ENCODE results near the gene SRBD1.

SRBD1 gene, protein sequence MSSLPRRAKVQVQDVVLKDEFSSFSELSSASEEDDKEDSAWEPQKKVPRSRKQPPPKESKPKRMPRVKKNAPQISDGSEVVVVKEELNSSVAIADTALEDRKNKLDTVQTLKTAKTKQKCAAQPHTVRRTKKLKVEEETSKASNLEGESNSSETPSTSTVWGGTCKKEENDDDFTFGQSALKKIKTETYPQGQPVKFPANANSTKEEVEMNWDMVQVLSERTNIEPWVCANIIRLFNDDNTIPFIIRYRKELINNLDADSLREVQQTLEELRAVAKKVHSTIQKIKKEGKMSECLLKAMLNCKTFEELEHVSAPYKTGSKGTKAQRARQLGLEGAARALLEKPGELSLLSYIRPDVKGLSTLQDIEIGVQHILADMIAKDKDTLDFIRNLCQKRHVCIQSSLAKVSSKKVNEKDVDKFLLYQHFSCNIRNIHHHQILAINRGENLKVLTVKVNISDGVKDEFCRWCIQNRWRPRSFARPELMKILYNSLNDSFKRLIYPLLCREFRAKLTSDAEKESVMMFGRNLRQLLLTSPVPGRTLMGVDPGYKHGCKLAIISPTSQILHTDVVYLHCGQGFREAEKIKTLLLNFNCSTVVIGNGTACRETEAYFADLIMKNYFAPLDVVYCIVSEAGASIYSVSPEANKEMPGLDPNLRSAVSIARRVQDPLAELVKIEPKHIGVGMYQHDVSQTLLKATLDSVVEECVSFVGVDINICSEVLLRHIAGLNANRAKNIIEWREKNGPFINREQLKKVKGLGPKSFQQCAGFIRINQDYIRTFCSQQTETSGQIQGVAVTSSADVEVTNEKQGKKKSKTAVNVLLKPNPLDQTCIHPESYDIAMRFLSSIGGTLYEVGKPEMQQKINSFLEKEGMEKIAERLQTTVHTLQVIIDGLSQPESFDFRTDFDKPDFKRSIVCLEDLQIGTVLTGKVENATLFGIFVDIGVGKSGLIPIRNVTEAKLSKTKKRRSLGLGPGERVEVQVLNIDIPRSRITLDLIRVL

GRCh38 chr2:45611020-45611859, at the start of gene SRBD1:
TSS of gene SRBD1 (minus strand) at chr2:45611267. CDS start at chr2:45605441, 5,826 bp downstream.
- Histone ChIP-seq H3K36me3 (ENCODE audit: control insufficient read depth, insufficient read depth, low read length) (no peaks in the 10 kb centered on the region), H3K27me3 (ENCODE audit: control insufficient read depth, insufficient read depth, low read length) (no peaks in the 10 kb centered on the region), H3K27ac (ENCODE audit: low read depth, low read length) (peak within 1 kb of the TSS; percentile 90; the same call in 1 of the 2 replicates), H3K9me3 (ENCODE audit: control insufficient read depth, insufficient read depth, low read depth, low read length) (no peaks in the 10 kb centered on the region), H3K4me1 (ENCODE audit: control insufficient read depth, insufficient read depth, low read length) (peaks cover 11% of the 10 kb centered on the region), H3K4me3 (ENCODE audit: low read depth, low read length) (peak within 1 kb of the TSS; percentile 84), H3K9ac (ENCODE audit: low read length) (peak within 1 kb of the TSS; percentile 88)

DNA sequence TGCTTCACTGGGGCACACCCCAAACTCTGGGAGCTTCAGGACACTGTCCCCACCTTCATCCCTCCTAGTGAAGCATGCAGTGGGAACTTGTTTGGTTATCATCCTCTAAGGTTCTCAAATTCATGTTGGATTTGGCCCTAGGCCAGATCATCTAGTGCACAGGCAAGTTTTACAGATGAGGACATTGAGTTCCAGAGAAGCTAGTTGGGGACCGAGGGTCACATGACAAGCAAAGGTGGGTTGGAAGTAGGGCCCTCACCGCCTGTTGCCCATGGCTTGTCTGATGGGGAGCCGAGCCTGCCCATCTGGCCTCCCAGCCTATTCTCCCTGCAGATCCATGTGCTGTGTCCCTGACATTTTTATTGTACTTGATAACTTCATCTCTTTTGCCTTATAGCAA, 43.2 kb upstream of the SRBD1 start:
- Histone ChIP-seq H3K4me3 (ENCODE audit: low read depth, low read length) (no peak overlapping the region), H3K4me1 (ENCODE audit: control insufficient read depth, insufficient read depth, low read length) (peaks cover 4% of the 10 kb centered on the region; the same call in 1 of the 2 replicates), H3K9ac (ENCODE audit: low read length) (no peak overlapping the region), H3K36me3 (ENCODE audit: control insufficient read depth, insufficient read depth, low read length) (no peaks in the 10 kb centered on the region), H3K27ac (ENCODE audit: low read depth, low read length) (no peak overlapping the region), H3K9me3 (ENCODE audit: control insufficient read depth, insufficient read depth, low read depth, low read length) (no peaks in the 10 kb centered on the region), H3K27me3 (ENCODE audit: control insufficient read depth, insufficient read depth, low read length) (peaks cover 66% of the 10 kb centered on the region)

DNA sequence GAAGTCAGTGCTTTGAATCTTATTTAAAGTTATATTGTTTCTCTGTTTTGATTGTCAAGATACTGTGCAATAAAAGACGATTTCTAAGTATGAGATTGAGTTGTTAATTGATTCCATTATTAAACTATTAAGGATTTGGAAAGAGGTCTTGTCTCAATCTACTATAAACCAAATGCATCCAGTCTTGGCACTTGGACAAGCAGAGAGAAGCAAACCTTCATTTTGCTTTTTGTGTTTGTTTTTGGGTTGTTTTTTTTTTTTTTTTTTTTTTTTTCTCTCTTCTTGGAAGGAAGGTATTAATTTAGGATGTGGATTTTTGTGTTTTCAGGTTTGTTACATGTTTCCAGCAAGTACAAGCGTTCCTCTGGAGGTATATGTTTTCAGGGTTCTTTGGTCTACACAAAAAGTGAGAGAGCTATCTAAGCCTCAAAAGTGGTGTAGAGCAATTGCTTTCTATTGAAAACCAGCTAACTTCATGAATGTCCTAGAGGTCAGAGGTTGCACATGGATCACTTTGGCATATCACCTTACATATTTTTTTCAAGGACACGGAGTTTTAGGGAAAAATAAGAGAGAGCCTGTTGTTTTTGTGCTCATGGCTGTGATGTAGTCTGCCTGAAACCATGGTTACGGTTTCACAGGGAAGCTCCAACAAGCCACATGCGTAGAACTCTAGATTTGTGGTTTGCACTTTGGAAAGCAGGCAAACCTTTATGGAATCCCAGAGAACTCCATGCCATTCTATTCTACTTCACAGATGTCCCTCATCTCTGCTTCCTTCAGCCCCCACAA, 42.3 kb upstream of the SRBD1 start:
- Histone ChIP-seq H3K4me3 (ENCODE audit: low read depth, low read length) (peak overlapping the region; percentile 91; the same call in 1 of the 2 replicates), H3K4me1 (ENCODE audit: control insufficient read depth, insufficient read depth, low read length) (peaks cover 4% of the 10 kb centered on the region; the same call in 1 of the 2 replicates), H3K9me3 (ENCODE audit: control insufficient read depth, insufficient read depth, low read depth, low read length) (no peaks in the 10 kb centered on the region), H3K27ac (ENCODE audit: low read depth, low read length) (no peak overlapping the region), H3K9ac (ENCODE audit: low read length) (no peak overlapping the region), H3K36me3 (ENCODE audit: control insufficient read depth, insufficient read depth, low read length) (no peaks in the 10 kb centered on the region), H3K27me3 (ENCODE audit: control insufficient read depth, insufficient read depth, low read length) (peaks cover 73% of the 10 kb centered on the region)

DNA sequence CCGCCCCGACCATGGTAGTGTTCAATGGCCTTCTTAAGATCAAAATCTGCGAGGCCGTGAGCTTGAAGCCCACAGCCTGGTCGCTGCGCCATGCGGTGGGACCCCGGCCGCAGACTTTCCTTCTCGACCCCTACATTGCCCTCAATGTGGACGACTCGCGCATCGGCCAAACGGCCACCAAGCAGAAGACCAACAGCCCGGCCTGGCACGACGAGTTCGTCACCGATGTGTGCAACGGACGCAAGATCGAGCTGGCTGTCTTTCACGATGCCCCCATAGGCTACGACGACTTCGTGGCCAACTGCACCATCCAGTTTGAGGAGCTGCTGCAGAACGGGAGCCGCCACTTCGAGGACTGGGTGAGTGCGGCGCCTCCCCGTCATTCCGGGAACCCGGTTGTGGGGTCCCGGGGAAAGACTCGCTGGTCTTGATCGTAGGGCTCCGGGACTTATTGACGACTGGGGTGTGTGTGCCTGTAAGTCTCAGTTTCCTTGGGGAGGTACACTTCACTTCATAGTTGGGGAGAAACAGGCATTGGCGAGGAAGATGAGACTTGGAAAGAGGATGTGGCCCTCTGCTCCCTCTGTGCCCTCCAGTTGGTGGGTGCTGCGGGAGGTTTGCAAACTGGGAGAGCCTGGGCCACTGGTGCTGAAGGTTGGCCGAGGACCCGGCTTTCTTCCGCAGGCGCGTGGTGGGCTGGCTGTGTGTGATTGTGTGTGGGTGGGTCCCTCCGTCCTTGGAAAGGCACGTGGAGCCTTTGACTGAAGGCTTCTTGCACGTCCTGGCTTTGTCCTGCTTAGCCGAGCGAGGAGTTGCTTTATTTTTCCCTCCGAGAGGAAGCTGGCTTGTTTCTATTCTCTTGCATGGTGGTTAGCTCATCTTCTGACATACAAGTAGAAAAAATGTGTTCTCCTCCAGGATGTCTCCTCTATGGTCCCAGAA, 41.3 kb upstream of the SRBD1 start:
- Histone ChIP-seq H3K4me3 (ENCODE audit: low read depth, low read length) (peak overlapping the region; percentile 91), H3K4me1 (ENCODE audit: control insufficient read depth, insufficient read depth, low read length) (peaks cover 4% of the 10 kb centered on the region; the same call in 1 of the 2 replicates), H3K27ac (ENCODE audit: low read depth, low read length) (no peak overlapping the region), H3K36me3 (ENCODE audit: control insufficient read depth, insufficient read depth, low read length) (no peaks in the 10 kb centered on the region), H3K9me3 (ENCODE audit: control insufficient read depth, insufficient read depth, low read depth, low read length) (no peaks in the 10 kb centered on the region), H3K9ac (ENCODE audit: low read length) (no peak overlapping the region), H3K27me3 (ENCODE audit: control insufficient read depth, insufficient read depth, low read length) (peaks cover 82% of the 10 kb centered on the region)

DNA sequence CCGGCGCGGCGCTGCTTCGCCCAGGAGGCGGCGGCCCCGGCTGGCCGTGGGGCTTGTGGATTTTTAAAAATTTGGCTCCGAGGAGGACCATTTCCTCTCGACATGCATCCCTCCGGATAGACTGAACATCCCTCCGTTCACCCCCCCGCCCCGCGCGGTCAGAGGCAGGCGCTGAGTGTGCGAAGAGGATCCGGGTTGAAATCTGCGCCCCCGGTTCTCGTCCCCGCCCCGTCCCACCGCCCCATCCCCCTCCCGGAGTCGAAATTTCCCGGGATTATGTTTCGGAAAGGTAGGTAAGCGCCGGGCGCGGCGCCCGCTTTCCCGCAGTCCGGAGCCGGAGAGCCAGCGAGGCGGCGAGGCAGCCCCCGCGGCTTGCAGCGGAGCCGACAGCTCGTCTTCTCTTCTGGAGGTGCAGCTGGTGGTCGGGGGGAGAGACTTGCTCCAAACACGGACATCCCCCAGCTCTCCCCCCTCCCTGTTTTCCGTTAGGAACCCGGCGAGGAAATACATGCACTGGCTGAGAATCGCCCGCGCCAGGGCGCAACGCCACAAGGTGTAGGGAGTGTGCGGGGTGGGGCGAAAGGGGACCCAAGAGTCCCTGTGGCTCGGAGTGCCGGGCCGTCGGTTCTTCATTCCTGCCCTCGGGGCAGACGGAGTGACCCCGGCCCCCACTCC, 40.5 kb upstream of the SRBD1 start, which contains the start of gene PRKCE:
TSS of gene PRKCE (plus strand) at position 261 of the 675 bp plus-strand sequence.
- Histone ChIP-seq H3K27me3 (ENCODE audit: control insufficient read depth, insufficient read depth, low read length) (peaks cover 90% of the 10 kb centered on the region), H3K9ac (ENCODE audit: low read length) (peak within 1 kb of the TSS; percentile 59), H3K27ac (ENCODE audit: low read depth, low read length) (no peak within 1 kb of the TSS), H3K4me1 (ENCODE audit: control insufficient read depth, insufficient read depth, low read length) (peaks cover 4% of the 10 kb centered on the region; the same call in 1 of the 2 replicates), H3K9me3 (ENCODE audit: control insufficient read depth, insufficient read depth, low read depth, low read length) (no peaks in the 10 kb centered on the region), H3K4me3 (ENCODE audit: low read depth, low read length) (peak within 1 kb of the TSS; percentile 91), H3K36me3 (ENCODE audit: control insufficient read depth, insufficient read depth, low read length) (no peaks in the 10 kb centered on the region)

DNA sequence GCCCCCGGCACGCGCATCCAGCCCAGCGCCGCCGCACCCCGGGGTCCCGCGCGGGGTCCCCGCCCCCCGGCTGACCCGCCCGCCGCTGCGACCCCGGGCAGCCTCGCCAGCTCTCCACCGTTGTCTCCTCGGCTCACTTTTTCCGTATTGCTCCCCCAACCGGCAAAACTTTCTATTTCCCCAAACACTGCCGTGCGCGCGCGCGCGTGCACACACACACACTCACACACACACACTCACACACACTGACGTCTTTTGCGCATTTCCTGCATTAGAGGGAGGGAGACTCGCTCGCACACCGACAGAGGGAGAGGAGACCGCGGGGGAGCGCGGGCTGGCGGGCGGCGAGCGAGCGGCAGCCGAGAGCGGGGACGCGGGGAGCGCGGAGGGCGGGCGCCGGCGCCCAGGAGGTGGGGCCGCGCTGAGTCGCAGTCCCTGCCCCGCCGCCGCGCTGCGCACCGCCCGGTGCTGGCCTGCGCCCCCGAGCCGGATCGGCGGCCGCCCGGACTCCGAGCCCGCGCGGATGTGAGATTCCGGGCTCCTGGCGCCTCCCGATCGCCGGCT, 39.9 kb upstream of the SRBD1 start:
- no peaks in the 10 kb centered on the region for H3K36me3 ChIP-seq (ENCODE audit: control insufficient read depth, insufficient read depth, low read length)
- peak overlapping the region; percentile 59 for H3K9ac ChIP-seq (ENCODE audit: low read length)
- H3K27ac ChIP-seq (ENCODE audit: low read depth, low read length) = no peak overlapping the region
- H3K4me1 ChIP-seq (ENCODE audit: control insufficient read depth, insufficient read depth, low read length) = peaks cover 4% of the 10 kb centered on the region; the same call in 1 of the 2 replicates
- H3K4me3 ChIP-seq (ENCODE audit: low read depth, low read length) = peak overlapping the region; percentile 91
- peaks cover 92% of the 10 kb centered on the region for H3K27me3 ChIP-seq (ENCODE audit: control insufficient read depth, insufficient read depth, low read length)
- no peaks in the 10 kb centered on the region for H3K9me3 ChIP-seq (ENCODE audit: control insufficient read depth, insufficient read depth, low read depth, low read length)

DNA sequence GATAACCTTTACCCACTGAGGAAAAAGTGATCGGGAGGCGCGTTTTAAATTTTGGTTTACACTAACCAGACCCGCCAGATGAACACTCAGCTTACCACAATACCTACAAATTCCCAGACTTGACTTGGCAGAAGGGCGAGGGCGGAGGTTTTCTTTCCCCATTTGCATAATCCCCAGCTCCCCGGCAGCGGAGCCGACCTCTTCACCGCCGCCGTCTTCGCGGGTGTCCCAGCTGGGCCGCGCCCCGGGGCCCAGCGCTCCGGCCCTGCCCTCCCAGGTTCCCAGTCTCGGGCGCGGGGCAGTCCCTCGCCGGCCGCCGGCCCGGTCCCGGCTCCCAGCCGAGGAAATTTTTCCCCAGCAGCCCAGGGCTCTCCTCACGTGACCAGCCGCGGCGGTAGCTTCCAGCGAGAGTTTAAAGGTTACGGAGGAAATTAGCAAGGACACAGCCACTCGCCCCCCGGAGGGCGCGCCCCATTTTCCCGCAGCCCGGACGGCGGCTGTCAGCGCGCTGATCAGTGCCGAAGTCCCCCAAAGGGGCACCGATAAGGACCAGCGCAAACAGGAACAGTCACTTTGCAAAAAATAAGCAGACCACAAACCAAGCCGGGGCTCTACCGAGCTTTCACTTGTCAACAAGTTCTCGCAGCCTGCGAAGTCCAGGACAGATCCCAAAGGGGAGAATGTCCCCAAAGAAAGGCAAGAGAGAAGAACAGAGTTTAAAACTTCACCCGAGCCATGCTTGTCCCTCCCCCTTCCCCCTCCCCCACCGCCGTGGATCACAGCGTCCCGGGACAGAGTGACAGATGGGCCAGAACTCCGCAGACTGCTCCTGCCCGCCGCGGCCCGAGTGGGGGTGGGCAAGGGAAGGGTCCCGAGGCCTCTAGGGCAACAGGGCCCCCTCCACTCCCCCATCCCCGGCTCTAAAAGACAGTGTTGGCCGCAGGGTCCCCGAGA, 39.1 kb upstream of the SRBD1 start:
- H3K9me3 ChIP-seq (ENCODE audit: control insufficient read depth, insufficient read depth, low read depth, low read length) = no peaks in the 10 kb centered on the region
- no peak overlapping the region for H3K27ac ChIP-seq (ENCODE audit: low read depth, low read length)
- peaks cover 4% of the 10 kb centered on the region; the same call in 1 of the 2 replicates for H3K4me1 ChIP-seq (ENCODE audit: control insufficient read depth, insufficient read depth, low read length)
- H3K36me3 ChIP-seq (ENCODE audit: control insufficient read depth, insufficient read depth, low read length) = no peaks in the 10 kb centered on the region
- peak overlapping the region; percentile 59 for H3K9ac ChIP-seq (ENCODE audit: low read length)
- peaks cover 92% of the 10 kb centered on the region for H3K27me3 ChIP-seq (ENCODE audit: control insufficient read depth, insufficient read depth, low read length)
- H3K4me3 ChIP-seq (ENCODE audit: low read depth, low read length) = peak overlapping the region; percentile 91

DNA sequence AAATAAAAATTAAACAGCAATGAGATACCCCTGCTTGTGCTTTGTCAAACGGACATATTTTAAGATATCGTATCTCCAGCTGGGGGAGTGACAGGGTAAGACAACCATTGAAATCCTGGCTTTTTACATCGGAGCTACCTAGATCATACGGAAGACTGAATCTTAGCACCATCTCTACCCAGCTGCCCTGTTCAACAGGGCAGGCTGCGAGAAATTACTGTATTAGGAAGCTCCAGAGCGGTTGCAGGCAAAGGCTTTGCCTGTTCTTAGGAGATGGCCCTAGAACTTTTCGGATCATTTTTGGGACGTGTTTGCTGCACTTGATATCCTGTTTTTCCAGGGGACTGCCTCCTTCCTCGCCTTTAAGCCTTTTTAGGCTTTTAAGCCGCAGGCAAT, 38.4 kb upstream of the SRBD1 start:
- Histone ChIP-seq H3K27me3 (ENCODE audit: control insufficient read depth, insufficient read depth, low read length) (peaks cover 90% of the 10 kb centered on the region), H3K9ac (ENCODE audit: low read length) (peak overlapping the region; percentile 7)

More for the DNA sequence above, 38.4 kb upstream of the SRBD1 start:
- Histone ChIP-seq H3K36me3 (ENCODE audit: control insufficient read depth, insufficient read depth, low read length) (no peaks in the 10 kb centered on the region), H3K9me3 (ENCODE audit: control insufficient read depth, insufficient read depth, low read depth, low read length) (no peaks in the 10 kb centered on the region), H3K4me3 (ENCODE audit: low read depth, low read length) (peak overlapping the region; percentile 91), H3K27ac (ENCODE audit: low read depth, low read length) (no peak overlapping the region), H3K4me1 (ENCODE audit: control insufficient read depth, insufficient read depth, low read length) (peaks cover 4% of the 10 kb centered on the region; the same call in 1 of the 2 replicates)
